OCI-LY1 (cell line): Measurements from ENCODE around the gene GNG10.

Experiments used
- H2AFZ ChIP-seq: fragments of 200-600 bp; sonication (generic), shearing (Covaris generic); 2 replicates; pipeline ENCODE4 v1.6.0; 2014; ENCODE audit warnings: antibody characterized with exemption, mild to moderate bottlenecking, low read length
- H3F3A ChIP-seq: fragments of 200-600 bp; sonication (generic), shearing (Covaris generic); 2 replicates; pipeline ENCODE4 v1.6.0; 2014; ENCODE audit warnings: mild to moderate bottlenecking, antibody characterized with exemption, low read length, moderate library complexity; ENCODE audit not compliant: insufficient read depth
- H3K27ac ChIP-seq: fragments of 200-600 bp; sonication (generic); 2 replicates; pipeline ENCODE4 v1.5.1; 2014; ENCODE audit warnings: low read length, mixed run types, mild to moderate bottlenecking, low read depth; ENCODE audit not compliant: poor library complexity, severe bottlenecking
- H3K27me3 ChIP-seq: fragments of 200-600 bp; sonication (generic); 2 replicates; pipeline ENCODE4 v1.6.0; 2014; ENCODE audit warnings: antibody characterized with exemption, mild to moderate bottlenecking, low read length, moderate library complexity; ENCODE audit not compliant: insufficient read depth
- H3K36me3 ChIP-seq: fragments of 200-600 bp; sonication (generic); 2 replicates; pipeline ENCODE4 v1.6.1; 2014; ENCODE audit warnings: mild to moderate bottlenecking, antibody characterized with exemption, low read length, moderate library complexity, mixed read lengths; ENCODE audit not compliant: insufficient read depth
- H3K4me1 ChIP-seq: fragments of 200-600 bp; sonication (generic); 2 replicates; pipeline ENCODE4 v1.5.1; 2014; ENCODE audit warnings: mild to moderate bottlenecking, low read length, moderate library complexity; ENCODE audit not compliant: insufficient read depth, severe bottlenecking
- H3K4me2 ChIP-seq: fragments of 200-600 bp; sonication (generic), shearing (Covaris generic); 2 replicates; pipeline ENCODE4 v1.6.1; 2014; ENCODE audit warnings: low read length
- H3K4me3 ChIP-seq: fragments of 200-600 bp; sonication (generic); 2 replicates; pipeline ENCODE4 v1.5.1; 2014; ENCODE audit warnings: low read length, low read depth, mild to moderate bottlenecking, mixed read lengths; ENCODE audit not compliant: poor library complexity, severe bottlenecking
- H3K79me2 ChIP-seq: fragments of 200-600 bp; shearing (Covaris generic); 2 replicates; pipeline ENCODE4 v1.6.1; 2016; ENCODE audit warnings: mixed run types, low read length, mixed read lengths; ENCODE audit not compliant: insufficient read depth
- H3K9ac ChIP-seq: fragments of 200-600 bp; sonication (generic), shearing (Covaris generic); 2 replicates; pipeline ENCODE4 v1.6.1; 2014; ENCODE audit warnings: mild to moderate bottlenecking, low read length, mixed read lengths
- H3K9me2 ChIP-seq: fragments of 200-600 bp; sonication (generic), shearing (Covaris generic); 2 replicates; pipeline ENCODE4 v1.6.1; 2014; ENCODE audit warnings: low read depth, mild to moderate bottlenecking, low read length, mixed read lengths
- H3K9me3 ChIP-seq: fragments of 200-600 bp; shearing (Covaris generic); 2 replicates; pipeline ENCODE4 v1.6.1; 2014; ENCODE audit warnings: low read length, mixed read lengths
- H4K20me1 ChIP-seq: fragments of 200-600 bp; sonication (generic), shearing (Covaris generic); 2 replicates; pipeline ENCODE4 v1.6.0; 2016; ENCODE audit warnings: mild to moderate bottlenecking, low read length; ENCODE audit not compliant: insufficient read depth
- CTCF ChIP-seq: fragments of 200-600 bp; sonication (generic), shearing (Covaris generic); IDR thresholded peaks from 2 replicates; pipeline ENCODE4 v1.5.1; 2017; ENCODE audit warnings: mild to moderate bottlenecking, antibody characterized with exemption, low read length, moderate library complexity, mixed read lengths
- EZH2 ChIP-seq: fragments of 200-600 bp; sonication (generic), shearing (Covaris generic); IDR thresholded peaks from 2 replicates; pipeline ENCODE4 v1.8.0; 2017; ENCODE audit warnings: borderline replicate concordance, mixed run types, mild to moderate bottlenecking, antibody characterized with exemption, low read length, moderate library complexity, mixed read lengths

GNG10 gene

GRCh38 chr9:111711548-111711947 is 50.1 kb downstream of the GNG10 start:
- Histone ChIP-seq H3K9me2 (no peaks in the 10 kb centered on the region), H3K4me1 (no peaks in the 10 kb centered on the region), H4K20me1 (no peaks in the 10 kb centered on the region), H3K9me3 (no peaks in the 10 kb centered on the region), H3K9ac (no peak overlapping the region), H3K79me2 (no peaks in the 10 kb centered on the region), H3K36me3 (no peaks in the 10 kb centered on the region), H3F3A (no peaks in the 10 kb centered on the region), H3K27ac (no peak overlapping the region), H3K4me2 (no peak overlapping the region), H2AFZ (no peak overlapping the region), H3K4me3 (no peak overlapping the region), H3K27me3 (no peaks in the 10 kb centered on the region)
- TF ChIP-seq CTCF (no peak), EZH2 (no peak)

GRCh38 chr9:111712369-111712768 is 51.0 kb downstream of the GNG10 start:
- no peaks in the 10 kb centered on the region for H3F3A ChIP-seq
- no peaks in the 10 kb centered on the region for H4K20me1 ChIP-seq
- no peak for TF ChIP-seq CTCF
- no peak for TF ChIP-seq EZH2
- H3K27me3 ChIP-seq, result no peaks in the 10 kb centered on the region
- H3K4me3 ChIP-seq, result no peak overlapping the region
- H3K9me2 ChIP-seq, result no peaks in the 10 kb centered on the region
- H3K9me3 ChIP-seq, result no peaks in the 10 kb centered on the region
- H3K27ac ChIP-seq, result no peak overlapping the region
- H3K9ac ChIP-seq, result no peak overlapping the region
- no peaks in the 10 kb centered on the region for H3K79me2 ChIP-seq
- no peak overlapping the region for H2AFZ ChIP-seq
- H3K4me1 ChIP-seq, result no peaks in the 10 kb centered on the region
- H3K4me2 ChIP-seq, result no peak overlapping the region
- no peaks in the 10 kb centered on the region for H3K36me3 ChIP-seq

- Histone ChIP-seq H3K36me3 (no peaks in the 10 kb centered on the region), H3K27ac (no peak overlapping the region), H3K4me1 (no peaks in the 10 kb centered on the region), H3K79me2 (no peaks in the 10 kb centered on the region), H3K27me3 (no peaks in the 10 kb centered on the region), H2AFZ (no peak overlapping the region), H3K4me3 (no peak overlapping the region), H3K9me2 (no peaks in the 10 kb centered on the region), H3K4me2 (no peak overlapping the region), H3F3A (no peaks in the 10 kb centered on the region), H3K9me3 (no peaks in the 10 kb centered on the region), H4K20me1 (no peaks in the 10 kb centered on the region), H3K9ac (no peak overlapping the region)
- TF ChIP-seq CTCF, result no peak
- TF ChIP-seq EZH2, result no peak
These were observed 54.1 kb downstream of the GNG10 start for GRCh38 chr9:111715471-111715870.
